ENCODE results near the gene TMEM145.

Gene TMEM145

GRCh38 chr19:42348211-42348610 is 35.1 kb downstream of the TMEM145 start:
- no peak overlapping the region for H3K27ac ChIP-seq (ENCODE audit: low read depth, low read length, poor library complexity, severe bottlenecking)
- H3K4me2 ChIP-seq (ENCODE audit: low read length): no peak overlapping the region
- H3F3A ChIP-seq (ENCODE audit: insufficient read depth, low read length): no peaks in the 10 kb centered on the region
- H4K20me1 ChIP-seq (ENCODE audit: insufficient read depth, low read length): no peaks in the 10 kb centered on the region
- no peak overlapping the region for H3K4me3 ChIP-seq (ENCODE audit: low read depth, low read length, poor library complexity, severe bottlenecking)
- H3K4me1 ChIP-seq (ENCODE audit: insufficient read depth, low read length, severe bottlenecking): peaks cover 6% of the 10 kb centered on the region
- TF ChIP-seq, protein P1, sequence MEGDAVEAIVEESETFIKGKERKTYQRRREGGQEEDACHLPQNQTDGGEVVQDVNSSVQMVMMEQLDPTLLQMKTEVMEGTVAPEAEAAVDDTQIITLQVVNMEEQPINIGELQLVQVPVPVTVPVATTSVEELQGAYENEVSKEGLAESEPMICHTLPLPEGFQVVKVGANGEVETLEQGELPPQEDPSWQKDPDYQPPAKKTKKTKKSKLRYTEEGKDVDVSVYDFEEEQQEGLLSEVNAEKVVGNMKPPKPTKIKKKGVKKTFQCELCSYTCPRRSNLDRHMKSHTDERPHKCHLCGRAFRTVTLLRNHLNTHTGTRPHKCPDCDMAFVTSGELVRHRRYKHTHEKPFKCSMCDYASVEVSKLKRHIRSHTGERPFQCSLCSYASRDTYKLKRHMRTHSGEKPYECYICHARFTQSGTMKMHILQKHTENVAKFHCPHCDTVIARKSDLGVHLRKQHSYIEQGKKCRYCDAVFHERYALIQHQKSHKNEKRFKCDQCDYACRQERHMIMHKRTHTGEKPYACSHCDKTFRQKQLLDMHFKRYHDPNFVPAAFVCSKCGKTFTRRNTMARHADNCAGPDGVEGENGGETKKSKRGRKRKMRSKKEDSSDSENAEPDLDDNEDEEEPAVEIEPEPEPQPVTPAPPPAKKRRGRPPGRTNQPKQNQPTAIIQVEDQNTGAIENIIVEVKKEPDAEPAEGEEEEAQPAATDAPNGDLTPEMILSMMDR (IDR thresholded peaks at IDR 0.05; ENCODE audit: low read length): no peak
- no peak for TF ChIP-seq EZH2 (IDR thresholded peaks at IDR 0.05; ENCODE audit: borderline replicate concordance, low read length)
- no peaks in the 10 kb centered on the region for H3K79me2 ChIP-seq (ENCODE audit: insufficient read depth, low read length)
- H3K9me3 ChIP-seq (ENCODE audit: low read length): no peaks in the 10 kb centered on the region
- H3K27me3 ChIP-seq (ENCODE audit: insufficient read depth, low read length): no peaks in the 10 kb centered on the region
- H3K36me3 ChIP-seq (ENCODE audit: insufficient read depth, low read length): no peaks in the 10 kb centered on the region; the same call in 1 of the 2 replicates
- H3K9me2 ChIP-seq (ENCODE audit: low read depth, low read length): no peaks in the 10 kb centered on the region
- H3K9ac ChIP-seq (ENCODE audit: low read length): no peak overlapping the region
- no peak overlapping the region for H2AFZ ChIP-seq (ENCODE audit: low read length)

GRCh38 chr19:42349378-42350107 is 36.4 kb downstream of the TMEM145 start:
- H3F3A ChIP-seq (ENCODE audit: insufficient read depth, low read length): no peaks in the 10 kb centered on the region
- no peaks in the 10 kb centered on the region for H3K79me2 ChIP-seq (ENCODE audit: insufficient read depth, low read length)
- H3K9me3 ChIP-seq (ENCODE audit: low read length): no peaks in the 10 kb centered on the region
- no peak overlapping the region for H2AFZ ChIP-seq (ENCODE audit: low read length)
- peaks cover 6% of the 10 kb centered on the region for H3K4me1 ChIP-seq (ENCODE audit: insufficient read depth, low read length, severe bottlenecking)
- H3K4me2 ChIP-seq (ENCODE audit: low read length): no peak overlapping the region
- no peaks in the 10 kb centered on the region; the same call in 1 of the 2 replicates for H3K36me3 ChIP-seq (ENCODE audit: insufficient read depth, low read length)
- H3K27ac ChIP-seq (ENCODE audit: low read depth, low read length, poor library complexity, severe bottlenecking): no peak overlapping the region
- H3K9ac ChIP-seq (ENCODE audit: low read length): no peak overlapping the region
- no peak overlapping the region for H3K4me3 ChIP-seq (ENCODE audit: low read depth, low read length, poor library complexity, severe bottlenecking)
- H3K9me2 ChIP-seq (ENCODE audit: low read depth, low read length): no peaks in the 10 kb centered on the region
- no peaks in the 10 kb centered on the region for H3K27me3 ChIP-seq (ENCODE audit: insufficient read depth, low read length)
- no peak for TF ChIP-seq EZH2 (IDR thresholded peaks at IDR 0.05; ENCODE audit: borderline replicate concordance, low read length)
- TF ChIP-seq, protein P1 (IDR thresholded peaks at IDR 0.05; ENCODE audit: low read length): no peak
- no peaks in the 10 kb centered on the region for H4K20me1 ChIP-seq (ENCODE audit: insufficient read depth, low read length)

- H3K79me2 ChIP-seq (ENCODE audit: insufficient read depth, low read length): no peaks in the 10 kb centered on the region
Observed at GRCh38 chr19:42350417-42350816, 37.3 kb downstream of the TMEM145 start.

More at GRCh38 chr19:42350417-42350816, 37.3 kb downstream of the TMEM145 start:
- Histone ChIP-seq H3F3A (ENCODE audit: insufficient read depth, low read length) (no peaks in the 10 kb centered on the region), H2AFZ (ENCODE audit: low read length) (no peak overlapping the region), H3K9ac (ENCODE audit: low read length) (no peak overlapping the region), H3K9me2 (ENCODE audit: low read depth, low read length) (no peaks in the 10 kb centered on the region), H3K4me2 (ENCODE audit: low read length) (no peak overlapping the region), H3K27ac (ENCODE audit: low read depth, low read length, poor library complexity, severe bottlenecking) (no peak overlapping the region), H4K20me1 (ENCODE audit: insufficient read depth, low read length) (no peaks in the 10 kb centered on the region), H3K4me1 (ENCODE audit: insufficient read depth, low read length, severe bottlenecking) (peaks cover 6% of the 10 kb centered on the region), H3K4me3 (ENCODE audit: low read depth, low read length, poor library complexity, severe bottlenecking) (no peak overlapping the region), H3K36me3 (ENCODE audit: insufficient read depth, low read length) (no peaks in the 10 kb centered on the region; the same call in 1 of the 2 replicates), H3K9me3 (ENCODE audit: low read length) (no peaks in the 10 kb centered on the region), H3K27me3 (ENCODE audit: insufficient read depth, low read length) (no peaks in the 10 kb centered on the region)
- no peak for TF ChIP-seq EZH2 (IDR thresholded peaks at IDR 0.05; ENCODE audit: borderline replicate concordance, low read length)
- TF ChIP-seq, protein P1 (IDR thresholded peaks at IDR 0.05; ENCODE audit: low read length): no peak

All from OCI-LY1 (cell line).